Neuronal stem cell (in vitro differentiated cells): ENCODE data around the gene PCED1B.

Source experiments
- DNase-seq: peaks from one replicate; pipeline ENCODE4 v3.0.0-alpha.2; 2013; ENCODE audit warnings: low spot score
- H2AFZ ChIP-seq: one replicate; pipeline ENCODE4 v1.6.1; 2013; ENCODE audit warnings: mild to moderate bottlenecking, low read length, inconsistent platforms
- H2AK5ac ChIP-seq: 2 replicates; pipeline ENCODE4 v1.6.1; 2013; ENCODE audit warnings: low read depth, mild to moderate bottlenecking, inconsistent platforms, low read length, moderate library complexity, mixed read lengths
- H2BK120ac ChIP-seq: 2 replicates; pipeline ENCODE4 v1.6.1; 2013; ENCODE audit warnings: low read depth, mild to moderate bottlenecking, inconsistent platforms, low read length, moderate library complexity, mixed read lengths
- H2BK12ac ChIP-seq: one replicate; pipeline ENCODE4 v1.6.1; 2013; ENCODE audit warnings: low read length, inconsistent platforms
- H2BK15ac ChIP-seq: 2 replicates; pipeline ENCODE4 v1.6.1; 2013; ENCODE audit warnings: mild to moderate bottlenecking, low read length, inconsistent platforms, mixed read lengths
- H2BK5ac ChIP-seq: one replicate; pipeline ENCODE4 v1.6.1; 2013; ENCODE audit warnings: inconsistent platforms, mild to moderate bottlenecking, low read length, moderate library complexity
- H3K14ac ChIP-seq: one replicate; pipeline ENCODE4 v1.6.1; 2013; ENCODE audit warnings: low read length, inconsistent platforms
- H3K18ac ChIP-seq: 2 replicates; pipeline ENCODE4 v1.6.1; 2013; ENCODE audit warnings: low read length, inconsistent platforms
- H3K23ac ChIP-seq: 2 replicates; pipeline ENCODE4 v1.6.1; 2013; ENCODE audit warnings: low read depth, mild to moderate bottlenecking, mixed read lengths, low read length, inconsistent platforms; ENCODE audit not compliant: poor library complexity
- H3K27ac ChIP-seq: replicated peaks from 3 replicates; pipeline ENCODE4 v1.5.1; 2013; ENCODE audit warnings: low read length, inconsistent platforms
- H3K27me3 ChIP-seq, 3 experiments: 2 replicates each; pipeline ENCODE4 v1.6.1; 2013; ENCODE audit warnings: low read length in 3 of 3, mild to moderate bottlenecking in 2 of 3, inconsistent platforms in 1 of 3, low read depth in 1 of 3, mixed read lengths in 1 of 3, moderate library complexity in 1 of 3; ENCODE audit not compliant: control insufficient read depth in 3 of 3, insufficient read depth in 3 of 3
- H3K36me3 ChIP-seq, 2 donors: replicated peaks in 1 of 2; 2 replicates each; pipeline ENCODE4 v1.6.1; 2013; ENCODE audit warnings: low read length in 2 of 2; ENCODE audit not compliant: control insufficient read depth in 2 of 2, insufficient read depth in 2 of 2
- H3K4ac ChIP-seq: 2 replicates; pipeline ENCODE4 v1.6.1; 2013; ENCODE audit warnings: inconsistent platforms, mild to moderate bottlenecking, low read length, moderate library complexity
- H3K4me1 ChIP-seq, 2 donors: 1 replicate in 1 of 2; 2 replicates in 1 of 2; pipeline ENCODE4 v1.6.1; 2013; ENCODE audit warnings: low read length in 2 of 2, low read depth in 1 of 2; ENCODE audit not compliant: control insufficient read depth in 2 of 2, insufficient read depth in 1 of 2
- H3K4me2 ChIP-seq: one replicate; pipeline ENCODE4 v1.6.1; 2013; ENCODE audit warnings: mild to moderate bottlenecking, low read length, inconsistent platforms; ENCODE audit not compliant: insufficient read depth, poor library complexity, severe bottlenecking
- H3K4me3 ChIP-seq, 2 donors: 2 replicates each; pipeline ENCODE4 v1.5.1; 2013; ENCODE audit warnings: low read length in 2 of 2, mild to moderate bottlenecking in 2 of 2, inconsistent platforms in 1 of 2, moderate library complexity in 1 of 2
- H3K79me1 ChIP-seq: one replicate; pipeline ENCODE4 v1.6.1; 2013; ENCODE audit warnings: low read depth, mild to moderate bottlenecking, inconsistent platforms, low read length, moderate library complexity
- H3K9ac ChIP-seq: one replicate; pipeline ENCODE4 v1.6.1; 2013; ENCODE audit warnings: mild to moderate bottlenecking, low read depth, low read length, inconsistent platforms; ENCODE audit not compliant: poor library complexity
- H3K9me3 ChIP-seq, 2 donors: replicated peaks in 1 of 2; 2 replicates each; pipeline versions ENCODE3 to v1.6.1; 2013; ENCODE audit warnings: low read length in 2 of 2, mild to moderate bottlenecking in 2 of 2, inconsistent platforms in 1 of 2, low read depth in 1 of 2, mixed read lengths in 1 of 2, moderate library complexity in 1 of 2; ENCODE audit not compliant: control insufficient read depth in 2 of 2, insufficient read depth in 1 of 2
- H4K8ac ChIP-seq: one replicate; pipeline ENCODE4 v1.6.1; 2013; ENCODE audit warnings: low read depth, mild to moderate bottlenecking, inconsistent platforms, low read length, moderate library complexity
- H4K91ac ChIP-seq: one replicate; pipeline ENCODE4 v1.6.1; 2013; ENCODE audit warnings: low read length, low read depth, mild to moderate bottlenecking, inconsistent platforms; ENCODE audit not compliant: poor library complexity
- WGBS, 2 donors: extraction: QIAGEN DNeasy Blood & Tissue Kit; methylation state at CpG; one replicate each; pipeline ENCODE4 v1.1.7; 2013; ENCODE audit warnings: missing lambda C conversion rate in 2 of 2, mixed read lengths in 1 of 2; ENCODE audit not compliant: insufficient read length in 2 of 2, insufficient replicate concordance in 1 of 2; ENCODE audit errors: extremely low coverage in 2 of 2; 5-methylcytosine and 5-hydroxymethylcytosine counted together

PCED1B gene

GRCh38 chr12:47095446-47096236 is 16.2 kb downstream of the PCED1B start:
- Histone ChIP-seq H2AFZ (no peak overlapping the region), H3K36me3 (no peaks in the 10 kb centered on the region), H3K9me3 (no peaks in the 10 kb centered on the region), H3K27me3 (no peaks in the 10 kb centered on the region), H3K14ac (no peak overlapping the region), H2BK12ac (no peak overlapping the region), H3K18ac (no peak overlapping the region), H3K4ac (no peak overlapping the region), H3K79me1 (no peaks in the 10 kb centered on the region), H2AK5ac (no peak overlapping the region), H2BK5ac (no peak overlapping the region), H4K91ac (no peak overlapping the region), H3K4me2 (no peak overlapping the region), H3K9ac (no peak overlapping the region), H3K23ac (no peak overlapping the region), H2BK120ac (no peak overlapping the region), H3K27ac (no peak overlapping the region), H3K4me1 (no peaks in the 10 kb centered on the region), H4K8ac (no peak overlapping the region), H2BK15ac (no peak overlapping the region), H3K4me3 (no peak overlapping the region)
- WGBS, 2 donors, result no CpG with 5 or more reads among the region's 3 CpGs
- DNase-seq, result no peak

DNA sequence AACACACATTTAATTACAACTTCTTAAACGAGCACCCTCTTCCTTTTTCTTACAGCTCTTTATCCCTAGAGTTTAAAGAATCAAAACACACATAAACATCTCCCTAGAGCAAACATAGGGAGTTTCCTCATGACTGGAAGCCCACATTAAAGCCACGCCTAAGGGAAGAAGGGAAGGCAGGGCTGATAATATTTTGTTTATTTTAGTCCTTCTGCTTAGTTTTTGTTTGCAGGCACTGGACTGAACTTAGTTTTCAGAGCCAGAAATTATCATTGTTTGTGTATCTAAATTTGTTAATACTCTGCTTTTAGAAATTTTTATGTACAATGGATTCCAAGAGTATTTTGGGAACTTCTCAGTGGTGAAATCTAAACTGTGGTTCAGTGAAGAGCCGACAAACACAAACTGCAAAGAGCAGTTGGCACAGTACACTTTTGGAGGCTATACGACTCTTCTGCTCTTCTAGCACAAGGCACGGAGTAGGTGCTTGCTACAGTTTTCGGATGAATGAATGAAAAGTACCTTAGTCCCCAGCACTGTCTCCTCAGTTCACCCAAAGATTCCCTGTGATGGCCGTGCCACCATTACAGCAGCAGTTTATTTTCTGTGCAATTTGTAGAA is 18.0 kb downstream of the PCED1B start:
- no peaks in the 10 kb centered on the region for H3K36me3 ChIP-seq

GRCh38 chr12:47098099-47098498 is 18.7 kb downstream of the PCED1B start:
- no peak overlapping the region for H2BK12ac ChIP-seq
- H3K4me3 ChIP-seq, result no peak overlapping the region
- no peak overlapping the region for H3K4ac ChIP-seq
- no peaks in the 10 kb centered on the region for H3K4me1 ChIP-seq
- no peak overlapping the region for H3K14ac ChIP-seq
- H3K23ac ChIP-seq, result no peak overlapping the region
- no peak overlapping the region for H2BK15ac ChIP-seq
- no peaks in the 10 kb centered on the region for H3K79me1 ChIP-seq
- H3K9me3 ChIP-seq, result no peaks in the 10 kb centered on the region
- no peak overlapping the region for H3K9ac ChIP-seq
- no peak overlapping the region for H2BK120ac ChIP-seq
- no peak overlapping the region for H4K91ac ChIP-seq
- no peaks in the 10 kb centered on the region for H3K36me3 ChIP-seq
- H3K18ac ChIP-seq, result no peak overlapping the region
- H3K27me3 ChIP-seq, result no peaks in the 10 kb centered on the region
- no peak overlapping the region for H3K4me2 ChIP-seq
- no peak overlapping the region for H2BK5ac ChIP-seq
- H3K27ac ChIP-seq, result no peak overlapping the region
- WGBS, 2 donors, result no CpG with 5 or more reads among the region's 6 CpGs
- H2AK5ac ChIP-seq, result no peak overlapping the region
- no peak for DNase-seq
- no peak overlapping the region for H2AFZ ChIP-seq
- no peak overlapping the region for H4K8ac ChIP-seq

More for the DNA sequence above, 18.0 kb downstream of the PCED1B start:
- Histone ChIP-seq H2AFZ (no peak overlapping the region), H3K27me3 (no peaks in the 10 kb centered on the region), H2BK15ac (no peak overlapping the region), H4K91ac (no peak overlapping the region), H3K4ac (no peak overlapping the region), H2BK120ac (no peak overlapping the region), H3K27ac (no peak overlapping the region), H2BK12ac (no peak overlapping the region), H3K23ac (no peak overlapping the region), H3K4me3 (no peak overlapping the region), H3K9ac (no peak overlapping the region), H3K9me3 (no peaks in the 10 kb centered on the region), H3K14ac (no peak overlapping the region), H2BK5ac (no peak overlapping the region), H4K8ac (no peak overlapping the region), H3K4me1 (no peaks in the 10 kb centered on the region), H3K79me1 (no peaks in the 10 kb centered on the region), H2AK5ac (no peak overlapping the region), H3K4me2 (no peak overlapping the region), H3K18ac (no peak overlapping the region)
- 100% methylated on average over 1 of the region's 7 CpGs; no CpG with 5 or more reads in 1 of the 2 donors for WGBS, 2 donors
- no peak for DNase-seq

DNA sequence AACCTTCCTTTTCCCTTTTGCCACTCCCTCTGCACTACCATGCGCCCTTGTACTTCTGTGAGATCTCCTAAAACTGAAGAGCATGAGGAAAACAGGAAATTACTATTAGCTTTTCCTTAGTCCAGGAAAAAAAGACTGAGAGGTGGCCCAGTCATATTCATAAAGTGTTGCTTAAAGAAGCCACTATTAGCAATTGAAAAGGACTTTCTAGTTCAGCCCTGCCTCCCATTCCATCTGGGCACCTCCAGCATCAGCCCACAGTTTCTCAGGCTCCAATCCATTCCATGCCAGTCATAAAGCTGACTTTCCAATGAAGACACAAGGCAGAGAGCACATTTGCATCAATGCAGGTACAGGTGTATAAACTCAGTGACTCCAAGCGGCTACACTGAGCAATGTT is 20.2 kb downstream of the PCED1B start:
- H3K18ac ChIP-seq, result no peak overlapping the region
- no peak overlapping the region for H3K23ac ChIP-seq
- H4K91ac ChIP-seq, result no peak overlapping the region
- no peak overlapping the region for H2BK12ac ChIP-seq
- H3K14ac ChIP-seq, result no peak overlapping the region
- no CpG with 5 or more reads among the region's 2 CpGs for WGBS, 2 donors
- no peaks in the 10 kb centered on the region for H3K27me3 ChIP-seq
- H2BK120ac ChIP-seq, result no peak overlapping the region
- no peaks in the 10 kb centered on the region for H3K79me1 ChIP-seq
- no peaks in the 10 kb centered on the region for H3K9me3 ChIP-seq
- no peak overlapping the region for H2BK5ac ChIP-seq
- no peaks in the 10 kb centered on the region for H3K36me3 ChIP-seq
- H3K4me2 ChIP-seq, result no peak overlapping the region
- no peak overlapping the region for H2AFZ ChIP-seq
- H4K8ac ChIP-seq, result no peak overlapping the region
- no peak overlapping the region for H3K4me3 ChIP-seq
- no peak overlapping the region for H3K9ac ChIP-seq
- H3K4me1 ChIP-seq, result peaks cover 0 to 1% of the 10 kb centered on the region in 2 donors
- no peak overlapping the region for H3K4ac ChIP-seq
- H2BK15ac ChIP-seq, result no peak overlapping the region
- H2AK5ac ChIP-seq, result no peak overlapping the region
- DNase-seq, result no peak
- H3K27ac ChIP-seq, result no peak overlapping the region
